Dedifferentiated amniotic fluid mesenchymal stem cell (primary cell): ENCODE results near the gene ATP8A2.
A peak's percentile ranks its signal among the peaks of the same experiment; 100 is the strongest.
"Not testable (repeated sequence)": the region's sequence is repeated elsewhere in the genome, so short reads cannot be mapped to it uniquely, and the experiment has no call there.

Experiments
- DNase-seq: peaks from one replicate; pipeline ENCODE4 v3.0.0-alpha.2; 2016; ENCODE audit errors: extremely low spot score

Gene ATP8A2

DNA sequence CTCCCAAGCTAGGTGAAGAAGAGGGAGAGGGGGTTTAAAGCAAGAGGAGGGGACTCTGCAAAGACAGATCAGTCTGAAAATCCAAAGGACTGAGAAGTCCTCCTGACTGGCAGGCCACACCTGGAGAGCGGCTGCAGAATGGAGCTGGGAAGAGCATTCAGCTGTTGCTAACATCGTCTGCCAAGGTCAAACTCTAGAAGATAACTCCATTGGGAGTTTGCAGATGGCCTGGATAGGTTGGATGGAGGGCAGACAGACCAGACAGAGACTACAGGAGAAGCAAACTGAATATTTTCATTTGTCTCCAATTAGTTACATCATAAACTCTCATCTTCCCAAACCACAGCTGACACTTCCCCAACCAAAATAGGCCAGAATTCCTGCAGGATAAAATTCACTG is 699.9 kb downstream of the ATP8A2 start:
- no peak for DNase-seq

DNA sequence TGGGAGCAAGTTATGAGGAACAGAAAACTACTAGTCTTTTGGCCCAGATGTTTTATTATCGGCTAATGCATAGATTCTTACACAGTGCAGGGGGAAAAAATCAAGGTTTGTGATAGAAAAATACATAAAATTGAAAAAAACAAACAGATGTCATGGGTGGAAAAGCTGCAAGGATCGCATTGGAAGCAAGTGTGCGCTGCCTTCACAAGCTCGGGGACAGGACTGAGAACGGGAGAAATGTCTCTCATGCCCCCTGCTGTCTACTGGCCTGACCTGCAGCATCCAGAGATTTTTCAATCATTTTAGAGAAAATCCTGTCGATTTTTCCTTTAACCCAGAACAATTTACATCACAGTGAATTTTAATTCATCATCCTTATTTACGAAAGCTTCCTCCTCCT is 700.6 kb downstream of the ATP8A2 start:
- not testable (repeated sequence) for DNase-seq

DNA sequence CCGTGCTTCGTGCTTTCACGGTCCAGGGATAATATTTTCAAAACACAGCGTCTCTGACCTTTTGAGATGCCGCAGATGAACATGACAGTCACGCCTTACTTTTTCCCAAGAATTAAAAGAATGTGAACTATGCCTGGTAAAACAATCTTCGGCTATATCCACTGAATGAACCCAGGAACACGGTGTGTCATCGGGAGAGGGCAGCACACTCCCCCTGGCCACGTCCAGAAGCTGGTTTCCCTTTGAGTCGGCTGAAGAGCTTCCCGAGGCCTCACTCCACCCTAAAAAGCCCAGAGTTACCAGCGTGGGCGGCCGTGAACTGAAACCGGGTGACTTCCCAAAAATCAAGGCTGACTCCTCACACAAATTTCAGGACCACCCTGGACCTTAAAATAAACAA is 702.9 kb downstream of the ATP8A2 start:
- DNase-seq, result peak; percentile 65
